Panc1 (cell line): Measurements from ENCODE around the gene RCSD1. TPM values are rescaled to one million over a fixed set of nuclear protein-coding genes. Genes with fewer than 3 reads are reported as not detected.
"Not testable (repeated sequence)": the region's sequence is repeated elsewhere in the genome, so short reads cannot be mapped to it uniquely, and the experiment has no call there.

Experiments used
- ATAC-seq: fragments of 200-7000 bp; cut with Tn5 transposase; 2 replicates; pipeline ENCODE4 v1.9.1; 2020; ENCODE audit warnings: mild to moderate bottlenecking, moderate library complexity
- BruUV-seq: library from RNA; stranded (reverse); fragments of 400-500 nt; replicated peaks from 2 replicates; lab custom pipeline; 2021; lab: Mats Ljungman, UMichigan
- CTCF ChIA-PET: fragments of 300-600 bp; sonication (Branson Sonifier 250); formaldehyde crosslinking; loops from one replicate; lab custom pipeline; 2022; ENCODE audit warnings: antibody characterized with exemption; lab: Charles Lee
- POLR2A ChIA-PET: fragments of 300-600 bp; sonication (Branson Sonifier 250); formaldehyde crosslinking; loops from one replicate; lab custom pipeline; 2022; ENCODE audit warnings: antibody characterized with exemption; lab: Charles Lee
- DNase-seq: peaks from one replicate; pipeline ENCODE4 v3.0.0-alpha.2; 2010; ENCODE audit warnings: low read depth, low spot score
- H3K27ac ChIP-seq: 2 replicates; pipeline ENCODE4 v1.5.1; 2011; ENCODE audit warnings: mild to moderate bottlenecking, low read length, inconsistent platforms
- H3K27me3 ChIP-seq: fragments of 200-500 bp; sonication (Bioruptor generic); 2 replicates; pipeline ENCODE4 v1.6.0; 2014; ENCODE audit warnings: low read length, inconsistent platforms; ENCODE audit not compliant: control insufficient read depth, insufficient read depth
- H3K36me3 ChIP-seq: fragments of 200-500 bp; sonication (Bioruptor generic); 2 replicates; pipeline ENCODE4 v1.5.1; 2014; ENCODE audit warnings: inconsistent platforms, mild to moderate bottlenecking, low read length, moderate library complexity; ENCODE audit not compliant: control insufficient read depth, insufficient read depth
- H3K4me1 ChIP-seq: 2 replicates; pipeline ENCODE4 v1.5.1; 2011; ENCODE audit warnings: inconsistent platforms, mild to moderate bottlenecking, low read length, moderate library complexity; ENCODE audit not compliant: control insufficient read depth, insufficient read depth
- H3K4me3 ChIP-seq, 2 experiments: 2 replicates each; pipeline ENCODE4 v1.5.1; 2011 to 2012; ENCODE audit warnings: low read depth in 2 of 2, low read length in 2 of 2, mild to moderate bottlenecking in 2 of 2, inconsistent platforms in 1 of 2, moderate library complexity in 1 of 2
- H3K9me3 ChIP-seq: fragments of 200-500 bp; sonication (Bioruptor generic); 2 replicates; pipeline ENCODE4 v1.5.1; 2014; ENCODE audit warnings: low read depth, mild to moderate bottlenecking, inconsistent platforms, low read length, moderate library complexity; ENCODE audit not compliant: control insufficient read depth, insufficient read depth
- POLR2AphosphoS5 ChIP-seq: IDR thresholded peaks from 2 replicates; pipeline ENCODE4 v1.6.1; 2012; ENCODE audit warnings: mild to moderate bottlenecking, low read depth, low read length, moderate library complexity
- REST ChIP-seq, 2 experiments: IDR thresholded peaks; 2 replicates each; pipeline ENCODE4 v1.6.1; 2011 to 2012; ENCODE audit warnings: low read depth in 2 of 2, control low read depth in 1 of 2, low read length in 1 of 2, mild to moderate bottlenecking in 1 of 2, moderate library complexity in 1 of 2; ENCODE audit not compliant: insufficient read depth in 1 of 2
- SIN3A ChIP-seq: IDR thresholded peaks from 2 replicates; pipeline ENCODE4 v1.6.1; 2012; ENCODE audit warnings: low read depth, mild to moderate bottlenecking, low read length, moderate library complexity, borderline replicate concordance; ENCODE audit not compliant: insufficient read depth
- TCF7L2 ChIP-seq: IDR thresholded peaks from 2 replicates; pipeline ENCODE4 v1.6.1; 2011; ENCODE audit warnings: mild to moderate bottlenecking, low read depth, low read length, inconsistent platforms
- in situ Hi-C: cut with HindIII; loops from 2 replicates; pipeline ENCODE4 v1.10.0; 2016; ENCODE audit warnings: low sequenced_read_pairs, low pct_unique_long_range_greater_than_20kb
- intact Hi-C: fragments of 100-400 bp; cut with micrococcal nuclease; formaldehyde crosslinking; loops from one replicate; pipeline ENCODE4 v1.10.0; 2022; ENCODE audit not compliant: unreplicated experiment
- total RNA-seq: library from RNA; stranded (reverse); gene quantifications from one replicate; pipeline ENCODE4 v1.2.1, GENCODE V29; 2021; ENCODE audit not compliant: unreplicated experiment
- TF ChIP-seq, protein P1 (sequence below): fragments of 450-650 bp; IDR thresholded peaks from 2 replicates; pipeline ENCODE4 v1.5.1; 2017; ENCODE audit warnings: mild to moderate bottlenecking

The RCSD1 gene
- total RNA-seq, 1 experiment from 2014 or later, result 1.4 TPM

GRCh38 chr1:167738158-167738557 is 108.1 kb downstream of the RCSD1 start:
- no TSS peak for BruUV-seq
- in situ Hi-C loops, result no loop called here
- no peaks in the 10 kb centered on the region for H3K36me3 ChIP-seq
- CTCF ChIA-PET, result no interaction called here
- H3K27me3 ChIP-seq, result no peaks in the 10 kb centered on the region
- POLR2A ChIA-PET, result no interaction called here
- TF ChIP-seq REST (IDR thresholded peaks at IDR 0.05; ENCODE audit: insufficient read depth in 1 of 2, low read depth in 2 of 2, low read length in 1 of 2) (no peak), POLR2AphosphoS5 (no peak), TCF7L2 (no peak), SIN3A (no peak)
- TF ChIP-seq, protein P1, sequence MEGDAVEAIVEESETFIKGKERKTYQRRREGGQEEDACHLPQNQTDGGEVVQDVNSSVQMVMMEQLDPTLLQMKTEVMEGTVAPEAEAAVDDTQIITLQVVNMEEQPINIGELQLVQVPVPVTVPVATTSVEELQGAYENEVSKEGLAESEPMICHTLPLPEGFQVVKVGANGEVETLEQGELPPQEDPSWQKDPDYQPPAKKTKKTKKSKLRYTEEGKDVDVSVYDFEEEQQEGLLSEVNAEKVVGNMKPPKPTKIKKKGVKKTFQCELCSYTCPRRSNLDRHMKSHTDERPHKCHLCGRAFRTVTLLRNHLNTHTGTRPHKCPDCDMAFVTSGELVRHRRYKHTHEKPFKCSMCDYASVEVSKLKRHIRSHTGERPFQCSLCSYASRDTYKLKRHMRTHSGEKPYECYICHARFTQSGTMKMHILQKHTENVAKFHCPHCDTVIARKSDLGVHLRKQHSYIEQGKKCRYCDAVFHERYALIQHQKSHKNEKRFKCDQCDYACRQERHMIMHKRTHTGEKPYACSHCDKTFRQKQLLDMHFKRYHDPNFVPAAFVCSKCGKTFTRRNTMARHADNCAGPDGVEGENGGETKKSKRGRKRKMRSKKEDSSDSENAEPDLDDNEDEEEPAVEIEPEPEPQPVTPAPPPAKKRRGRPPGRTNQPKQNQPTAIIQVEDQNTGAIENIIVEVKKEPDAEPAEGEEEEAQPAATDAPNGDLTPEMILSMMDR, result no peak
- H3K9me3 ChIP-seq, result no peaks in the 10 kb centered on the region
- no peak for ATAC-seq
- intact Hi-C loops, result no loop called here
- peaks cover 5% of the 10 kb centered on the region; the same call in 1 of the 2 replicates for H3K4me1 ChIP-seq
- no peak for DNase-seq
- no peak overlapping the region for H3K27ac ChIP-seq
- no peak overlapping the region for H3K4me3 ChIP-seq

DNA sequence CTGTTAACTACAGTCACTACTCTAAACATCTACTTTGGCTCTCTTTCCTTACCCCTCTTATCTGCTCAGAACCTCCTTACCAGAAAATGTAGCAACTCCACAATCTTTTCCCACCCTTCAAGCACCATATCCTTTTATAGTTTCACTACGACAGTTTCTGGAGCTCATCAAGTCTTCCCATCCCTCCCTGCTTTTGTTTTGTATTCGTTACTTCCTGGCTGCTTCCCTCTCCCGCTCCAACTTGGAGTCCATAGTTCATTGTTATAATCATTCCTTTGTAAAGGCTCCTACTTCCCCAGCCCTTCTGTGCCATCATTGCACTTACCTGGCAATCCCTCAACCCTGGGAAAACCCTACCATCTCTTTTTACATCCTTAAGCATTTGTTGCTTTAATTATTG is 109.7 kb downstream of the RCSD1 start:
- no TSS peak for BruUV-seq
- Histone ChIP-seq H3K27me3 (no peaks in the 10 kb centered on the region), H3K9me3 (no peaks in the 10 kb centered on the region), H3K36me3 (no peaks in the 10 kb centered on the region), H3K27ac (no peak overlapping the region), H3K4me3 (no peak overlapping the region), H3K4me1 (peaks cover 8% of the 10 kb centered on the region; the same call in 1 of the 2 replicates)
- POLR2A ChIA-PET, result interaction anchor here (0.6 kb wide), 1 partner anchor 617 kb away, joined by 3 read pairs; no protein-coding TSS in a partner anchor
- ATAC-seq (no peak), DNase-seq (no peak)
- in situ Hi-C loops (no loop called here), intact Hi-C loops (no loop called here)
- CTCF ChIA-PET, result no interaction called here
- TF ChIP-seq TCF7L2 (no peak), POLR2AphosphoS5 (no peak), REST (IDR thresholded peaks at IDR 0.05; ENCODE audit: insufficient read depth in 1 of 2, low read depth in 2 of 2, low read length in 1 of 2) (no peak), SIN3A (no peak)
- TF ChIP-seq, protein P1, result no peak

DNA sequence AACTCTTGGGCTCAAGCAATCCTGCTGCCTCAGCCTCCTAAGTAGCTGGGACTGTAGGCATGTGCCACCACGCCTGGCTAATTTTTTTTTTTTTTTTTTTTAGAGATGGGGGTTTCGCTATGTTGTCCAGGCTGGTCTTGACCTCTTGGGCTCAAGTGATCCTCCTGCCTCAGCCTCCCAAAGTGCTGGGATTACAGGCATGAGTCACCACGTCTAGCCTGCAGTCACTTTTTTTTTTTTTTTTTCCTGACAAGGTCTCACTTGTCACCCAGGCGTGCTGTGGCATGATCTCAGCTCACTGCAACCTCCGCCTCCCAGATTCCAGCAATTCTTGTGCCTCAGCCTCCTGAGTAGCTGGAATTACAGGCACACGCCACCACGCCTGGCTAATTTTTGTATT is 111.1 kb downstream of the RCSD1 start:
- CTCF ChIA-PET, DNase-seq, intact Hi-C loops, H3K27me3 ChIP-seq, H3K27ac ChIP-seq, H3K9me3 ChIP-seq, BruUV-seq, H3K4me1 ChIP-seq, H3K4me3 ChIP-seq, in situ Hi-C loops, ATAC-seq, H3K36me3 ChIP-seq, POLR2A ChIA-PET: not testable (repeated sequence)
